Neural crest cell (in vitro differentiated cells): ENCODE results near the gene PCDH9. TPM values are rescaled to one million over a fixed set of nuclear protein-coding genes. Genes with fewer than 3 reads are reported as not detected.

ENCODE experiments used
- DNase-seq: peaks from one replicate; pipeline ENCODE4 v3.0.0; 2021; ENCODE audit warnings: low read depth, mixed read lengths, low spot score
- H3K27ac Mint-ChIP-seq: one replicate; pipeline ENCODE4 v1.8.0; 2021; ENCODE audit warnings: mild to moderate bottlenecking, mixed read lengths; ENCODE audit not compliant: unreplicated experiment
- H3K27me3 Mint-ChIP-seq: 2 replicates; pipeline ENCODE4 v1.8.0; 2021; ENCODE audit warnings: low read depth, mild to moderate bottlenecking, mixed read lengths
- H3K36me3 Mint-ChIP-seq: 2 replicates; pipeline ENCODE4 v1.8.0; 2021; ENCODE audit warnings: low read depth, mild to moderate bottlenecking, mixed read lengths
- H3K4me1 Mint-ChIP-seq: 2 replicates; pipeline ENCODE4 v1.8.0; 2021; ENCODE audit warnings: mixed read lengths
- H3K4me3 Mint-ChIP-seq: one replicate; pipeline ENCODE4 v1.8.0; 2021; ENCODE audit warnings: mild to moderate bottlenecking, mixed read lengths
- H3K9me3 Mint-ChIP-seq: 2 replicates; pipeline ENCODE4 v1.8.0; 2021; ENCODE audit warnings: mixed read lengths
- CTCF ChIP-seq: fragments of 200-600 bp; sonication (generic); conservative IDR thresholded peaks from 2 replicates; pipeline ENCODE4 v1.5.0; 2021; ENCODE audit warnings: antibody characterized with exemption, mild to moderate bottlenecking
- total RNA-seq: library from RNA; stranded (reverse); gene quantifications from 2 replicates; pipeline ENCODE4 v1.2.1, GENCODE V29; 2021

Gene PCDH9
- total RNA-seq, 1 donor from 2014 or later = 6.3 TPM

- Mint-ChIP-seq H3K9me3 (no peaks in the 10 kb centered on the region), H3K36me3 (no peaks in the 10 kb centered on the region), H3K4me1 (peaks cover 30% of the 10 kb centered on the region), H3K4me3 (no peak overlapping the region), H3K27me3 (no peaks in the 10 kb centered on the region), H3K27ac (no peak overlapping the region)
- no peak for DNase-seq
- TF ChIP-seq CTCF = no peak
Measured at GRCh38 chr13:67143544-67144115, 86.5 kb downstream of the PCDH9 start.

- Mint-ChIP-seq H3K4me1 (peaks cover 37% of the 10 kb centered on the region), H3K27ac (no peak overlapping the region)
Measured at GRCh38 chr13:67140006-67140405, 90.1 kb downstream of the PCDH9 start.

GRCh38 chr13:67139551-67139950 lies 90.6 kb downstream of the PCDH9 start:
- Mint-ChIP-seq H3K27me3 (peaks cover 14% of the 10 kb centered on the region), H3K27ac (no peak overlapping the region), H3K4me1 (peaks cover 39% of the 10 kb centered on the region), H3K4me3 (no peak overlapping the region), H3K9me3 (no peaks in the 10 kb centered on the region), H3K36me3 (no peaks in the 10 kb centered on the region)
- TF ChIP-seq CTCF = no peak
- no peak for DNase-seq

More at GRCh38 chr13:67140006-67140405, 90.1 kb downstream of the PCDH9 start:
- Mint-ChIP-seq H3K4me3 (no peak overlapping the region), H3K27me3 (peaks cover 12% of the 10 kb centered on the region), H3K9me3 (no peaks in the 10 kb centered on the region), H3K36me3 (no peaks in the 10 kb centered on the region)
- DNase-seq = no peak
- TF ChIP-seq CTCF = no peak

- H3K9me3 Mint-ChIP-seq = no peaks in the 10 kb centered on the region
Measured at GRCh38 chr13:67138970-67139369, 91.2 kb downstream of the PCDH9 start.

GRCh38 chr13:67137044-67137735 lies 92.9 kb downstream of the PCDH9 start:
- Mint-ChIP-seq H3K27ac (no peak overlapping the region), H3K4me3 (no peak overlapping the region), H3K36me3 (no peaks in the 10 kb centered on the region), H3K9me3 (peaks cover 2% of the 10 kb centered on the region), H3K27me3 (peaks cover 33% of the 10 kb centered on the region), H3K4me1 (peaks cover 45% of the 10 kb centered on the region)
- DNase-seq = no peak
- TF ChIP-seq CTCF = no peak

More at GRCh38 chr13:67138970-67139369, 91.2 kb downstream of the PCDH9 start:
- H3K36me3 Mint-ChIP-seq = no peaks in the 10 kb centered on the region
- H3K27me3 Mint-ChIP-seq = peaks cover 20% of the 10 kb centered on the region
- H3K4me1 Mint-ChIP-seq = peaks cover 45% of the 10 kb centered on the region
- no peak overlapping the region for H3K4me3 Mint-ChIP-seq
- no peak for TF ChIP-seq CTCF
- no peak overlapping the region for H3K27ac Mint-ChIP-seq
- no peak for DNase-seq
